ENCODE measurements around the gene MSRB1.
"Not testable (repeated sequence)": the region's sequence is repeated elsewhere in the genome, so short reads cannot be mapped to it uniquely, and the experiment has no call there.

MSRB1 gene

DNA sequence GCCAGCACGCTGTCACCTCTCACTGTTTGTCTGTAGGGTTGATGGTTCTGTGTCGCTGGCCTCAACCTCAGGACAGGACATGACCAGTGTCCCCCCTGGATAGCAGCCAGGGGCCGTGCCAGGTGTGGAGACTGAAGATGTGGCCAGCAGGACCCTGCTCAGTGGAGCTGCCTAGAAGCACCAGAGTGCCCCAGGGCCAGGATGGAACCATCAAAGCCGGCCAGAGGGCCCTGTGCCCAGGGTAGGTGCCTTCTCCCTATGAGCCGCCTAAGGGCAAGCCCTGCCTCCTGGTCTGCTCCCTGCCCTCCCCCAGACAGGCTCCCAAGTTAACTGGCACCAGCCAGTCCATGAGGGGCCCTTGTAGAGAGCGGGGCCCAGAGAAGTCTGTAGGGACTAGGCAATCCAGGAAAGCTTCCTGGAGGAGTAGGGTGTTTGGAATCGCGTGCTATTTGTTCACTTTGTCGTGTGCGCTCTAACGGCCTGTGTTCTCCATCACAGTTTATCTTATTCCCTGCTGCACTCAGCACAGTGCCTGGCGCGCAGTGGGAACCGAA, 15.8 kb upstream of the MSRB1 start:
- H3K4me3 ChIP-seq (ENCODE audit: low read depth, low read length, poor library complexity, severe bottlenecking) = peak overlapping the region; percentile 90
- H3K9me3 ChIP-seq (ENCODE audit: low read length) = no peaks in the 10 kb centered on the region
- H4K20me1 ChIP-seq (ENCODE audit: insufficient read depth, low read length) = no peaks in the 10 kb centered on the region
- H3K79me2 ChIP-seq (ENCODE audit: insufficient read depth, low read length) = peaks cover 7% of the 10 kb centered on the region
- H3K9ac ChIP-seq (ENCODE audit: low read length) = peak overlapping the region; percentile 43; the same call in 1 of the 2 replicates
- H3K27me3 ChIP-seq (ENCODE audit: insufficient read depth, low read length) = no peaks in the 10 kb centered on the region; the same call in 1 of the 2 replicates
- peaks cover 28% of the 10 kb centered on the region for H3K36me3 ChIP-seq (ENCODE audit: insufficient read depth, low read length)
- H3K9me2 ChIP-seq (ENCODE audit: low read depth, low read length) = no peaks in the 10 kb centered on the region
- H2AFZ ChIP-seq (ENCODE audit: low read length) = no peak overlapping the region
- TF ChIP-seq, protein P1, sequence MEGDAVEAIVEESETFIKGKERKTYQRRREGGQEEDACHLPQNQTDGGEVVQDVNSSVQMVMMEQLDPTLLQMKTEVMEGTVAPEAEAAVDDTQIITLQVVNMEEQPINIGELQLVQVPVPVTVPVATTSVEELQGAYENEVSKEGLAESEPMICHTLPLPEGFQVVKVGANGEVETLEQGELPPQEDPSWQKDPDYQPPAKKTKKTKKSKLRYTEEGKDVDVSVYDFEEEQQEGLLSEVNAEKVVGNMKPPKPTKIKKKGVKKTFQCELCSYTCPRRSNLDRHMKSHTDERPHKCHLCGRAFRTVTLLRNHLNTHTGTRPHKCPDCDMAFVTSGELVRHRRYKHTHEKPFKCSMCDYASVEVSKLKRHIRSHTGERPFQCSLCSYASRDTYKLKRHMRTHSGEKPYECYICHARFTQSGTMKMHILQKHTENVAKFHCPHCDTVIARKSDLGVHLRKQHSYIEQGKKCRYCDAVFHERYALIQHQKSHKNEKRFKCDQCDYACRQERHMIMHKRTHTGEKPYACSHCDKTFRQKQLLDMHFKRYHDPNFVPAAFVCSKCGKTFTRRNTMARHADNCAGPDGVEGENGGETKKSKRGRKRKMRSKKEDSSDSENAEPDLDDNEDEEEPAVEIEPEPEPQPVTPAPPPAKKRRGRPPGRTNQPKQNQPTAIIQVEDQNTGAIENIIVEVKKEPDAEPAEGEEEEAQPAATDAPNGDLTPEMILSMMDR (IDR thresholded peaks at IDR 0.05; ENCODE audit: low read length) = no peak
- no peak for TF ChIP-seq EZH2 (IDR thresholded peaks at IDR 0.05; ENCODE audit: borderline replicate concordance, low read length)
- no peak overlapping the region for H3K27ac ChIP-seq (ENCODE audit: low read depth, low read length, poor library complexity, severe bottlenecking)
- peak overlapping the region; percentile 55 for H3K4me2 ChIP-seq (ENCODE audit: low read length)
- H3F3A ChIP-seq (ENCODE audit: insufficient read depth, low read length) = peaks cover 15% of the 10 kb centered on the region
- peaks cover 39% of the 10 kb centered on the region for H3K4me1 ChIP-seq (ENCODE audit: insufficient read depth, low read length, severe bottlenecking)

DNA sequence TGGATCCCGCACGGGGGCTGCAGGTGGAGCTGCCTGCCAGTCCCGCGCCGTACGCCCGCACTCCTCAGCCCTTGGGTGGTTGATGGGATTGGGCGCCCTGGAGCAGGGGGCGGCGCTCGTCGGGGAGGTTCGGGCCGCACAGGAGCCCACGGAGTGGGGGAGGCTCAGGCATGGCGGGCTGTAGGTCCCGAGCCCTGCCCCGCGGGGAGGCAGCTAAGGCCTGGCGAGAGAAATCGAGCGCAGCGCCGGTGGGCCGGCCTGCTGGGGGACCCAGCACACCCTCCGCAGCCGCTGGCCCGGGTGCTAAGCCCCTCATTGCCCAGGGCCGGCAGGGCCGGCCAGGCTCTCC, 15.1 kb upstream of the MSRB1 start:
- H3K4me2 ChIP-seq (ENCODE audit: low read length); H3K4me3 ChIP-seq (ENCODE audit: low read depth, low read length, poor library complexity, severe bottlenecking); H4K20me1 ChIP-seq (ENCODE audit: insufficient read depth, low read length); H3K9ac ChIP-seq (ENCODE audit: low read length); H2AFZ ChIP-seq (ENCODE audit: low read length); H3K79me2 ChIP-seq (ENCODE audit: insufficient read depth, low read length); H3K9me3 ChIP-seq (ENCODE audit: low read length); H3K27me3 ChIP-seq (ENCODE audit: insufficient read depth, low read length); H3K27ac ChIP-seq (ENCODE audit: low read depth, low read length, poor library complexity, severe bottlenecking); H3K9me2 ChIP-seq (ENCODE audit: low read depth, low read length): not testable (repeated sequence)
- H3F3A ChIP-seq (ENCODE audit: insufficient read depth, low read length) = peaks cover 12% of the 10 kb centered on the region
- peaks cover 21% of the 10 kb centered on the region for H3K36me3 ChIP-seq (ENCODE audit: insufficient read depth, low read length)
- H3K4me1 ChIP-seq (ENCODE audit: insufficient read depth, low read length, severe bottlenecking) = peaks cover 33% of the 10 kb centered on the region

DNA sequence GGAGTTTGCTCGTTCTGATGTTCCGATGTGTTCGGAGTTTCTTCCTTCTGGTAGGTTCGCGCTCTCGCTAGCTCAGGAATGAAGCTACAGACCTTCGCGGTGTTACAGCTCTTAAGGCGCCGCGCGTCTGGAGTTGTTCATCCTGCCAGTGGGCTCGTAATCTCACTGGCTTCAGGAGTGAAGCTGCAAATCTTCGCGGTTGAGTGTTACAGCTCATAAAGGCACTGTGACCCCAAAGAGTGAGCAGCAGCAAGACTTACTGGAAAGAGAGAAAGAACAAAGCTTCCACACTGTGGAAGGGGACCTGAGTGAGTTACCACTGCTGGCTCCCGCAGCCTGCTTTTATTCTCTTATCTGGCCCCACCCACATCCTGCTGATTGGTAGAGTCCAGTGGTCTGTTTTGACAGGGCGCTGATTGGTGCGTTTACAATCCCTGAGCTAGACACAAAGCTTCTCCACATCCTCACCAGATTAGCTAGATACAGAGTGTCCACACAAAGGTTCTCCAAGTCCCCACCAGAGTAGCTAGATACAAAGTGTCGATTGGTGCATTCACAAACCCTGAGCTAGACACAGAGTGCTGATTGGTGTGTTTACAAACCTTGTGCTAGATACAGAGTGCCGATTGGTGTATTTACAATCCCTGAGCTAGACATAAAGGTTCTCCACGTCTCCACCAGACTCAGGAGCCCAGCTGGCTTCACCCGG, 14.6 kb upstream of the MSRB1 start:
- H3K27ac ChIP-seq (ENCODE audit: low read depth, low read length, poor library complexity, severe bottlenecking) = not testable (repeated sequence)

DNA sequence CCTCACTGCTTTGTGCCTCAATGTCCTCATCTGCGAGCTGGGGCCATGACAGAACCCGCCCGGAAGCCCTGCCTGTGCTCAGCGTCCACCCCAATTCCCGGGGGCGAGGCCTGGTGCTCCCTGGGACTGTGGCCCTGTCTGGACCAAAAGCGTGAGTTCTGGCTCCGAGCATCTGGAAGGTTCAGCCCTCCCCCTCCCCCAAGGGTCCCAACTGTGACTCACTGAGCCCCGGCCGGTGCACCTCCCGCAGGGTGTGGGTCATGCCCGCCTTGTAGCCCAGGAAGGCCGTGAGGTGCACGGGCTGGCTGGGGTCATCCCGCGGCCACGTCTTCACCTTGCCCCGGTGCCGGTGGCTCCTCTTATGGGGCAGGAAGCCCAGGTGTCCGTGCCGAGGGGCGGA, 10.7 kb upstream of the MSRB1 start:
- H3K4me2 ChIP-seq (ENCODE audit: low read length) = no peak overlapping the region
- H3K27me3 ChIP-seq (ENCODE audit: insufficient read depth, low read length) = peaks cover 12% of the 10 kb centered on the region
- H3F3A ChIP-seq (ENCODE audit: insufficient read depth, low read length) = no peaks in the 10 kb centered on the region
- no peak overlapping the region for H2AFZ ChIP-seq (ENCODE audit: low read length)
- H3K9me2 ChIP-seq (ENCODE audit: low read depth, low read length) = no peaks in the 10 kb centered on the region
- H3K79me2 ChIP-seq (ENCODE audit: insufficient read depth, low read length) = no peaks in the 10 kb centered on the region
- H3K9ac ChIP-seq (ENCODE audit: low read length) = no peak overlapping the region
- no peak for TF ChIP-seq EZH2 (IDR thresholded peaks at IDR 0.05; ENCODE audit: borderline replicate concordance, low read length)
- TF ChIP-seq, protein P1 (IDR thresholded peaks at IDR 0.05; ENCODE audit: low read length) = no peak
- no peaks in the 10 kb centered on the region for H4K20me1 ChIP-seq (ENCODE audit: insufficient read depth, low read length)
- H3K27ac ChIP-seq (ENCODE audit: low read depth, low read length, poor library complexity, severe bottlenecking) = no peak overlapping the region
- H3K4me1 ChIP-seq (ENCODE audit: insufficient read depth, low read length, severe bottlenecking) = no peaks in the 10 kb centered on the region
- H3K4me3 ChIP-seq (ENCODE audit: low read depth, low read length, poor library complexity, severe bottlenecking) = no peak overlapping the region
- H3K9me3 ChIP-seq (ENCODE audit: low read length) = no peaks in the 10 kb centered on the region
- H3K36me3 ChIP-seq (ENCODE audit: insufficient read depth, low read length) = no peaks in the 10 kb centered on the region

More for the DNA sequence above, 14.6 kb upstream of the MSRB1 start:
- H3K4me3 ChIP-seq (ENCODE audit: low read depth, low read length, poor library complexity, severe bottlenecking); H4K20me1 ChIP-seq (ENCODE audit: insufficient read depth, low read length); H2AFZ ChIP-seq (ENCODE audit: low read length); H3K79me2 ChIP-seq (ENCODE audit: insufficient read depth, low read length); H3K27me3 ChIP-seq (ENCODE audit: insufficient read depth, low read length); H3K4me2 ChIP-seq (ENCODE audit: low read length); H3K9me3 ChIP-seq (ENCODE audit: low read length); H3K9me2 ChIP-seq (ENCODE audit: low read depth, low read length); H3K9ac ChIP-seq (ENCODE audit: low read length): not testable (repeated sequence)
- H3K36me3 ChIP-seq (ENCODE audit: insufficient read depth, low read length) = peaks cover 16% of the 10 kb centered on the region
- peaks cover 27% of the 10 kb centered on the region for H3K4me1 ChIP-seq (ENCODE audit: insufficient read depth, low read length, severe bottlenecking)
- H3F3A ChIP-seq (ENCODE audit: insufficient read depth, low read length) = peaks cover 12% of the 10 kb centered on the region

All from OCI-LY1 (cell line).